Endothelial cell (in vitro differentiated cells): ENCODE data around the gene FZD10. TPM values are rescaled to one million over a fixed set of nuclear protein-coding genes. Genes with fewer than 3 reads are reported as not detected.

Source experiments
- DNase-seq: peaks from one replicate; pipeline ENCODE4 v3.0.0; 2021; ENCODE audit warnings: low spot score
- H3K27ac Mint-ChIP-seq: one replicate; pipeline ENCODE4 v1.8.0; 2021; ENCODE audit warnings: mixed read lengths, inconsistent platforms; ENCODE audit not compliant: unreplicated experiment
- H3K27me3 Mint-ChIP-seq: one replicate; pipeline ENCODE4 v1.8.0; 2021; ENCODE audit warnings: mild to moderate bottlenecking, moderate library complexity, mixed read lengths, inconsistent platforms; ENCODE audit not compliant: unreplicated experiment
- H3K36me3 Mint-ChIP-seq: one replicate; pipeline ENCODE4 v1.8.0; 2021; ENCODE audit warnings: mild to moderate bottlenecking, low read depth, mixed read lengths, inconsistent platforms; ENCODE audit not compliant: unreplicated experiment
- H3K4me1 Mint-ChIP-seq: one replicate; pipeline ENCODE4 v1.8.0; 2021; ENCODE audit warnings: mild to moderate bottlenecking, mixed read lengths, inconsistent platforms; ENCODE audit not compliant: unreplicated experiment
- H3K4me3 Mint-ChIP-seq: one replicate; pipeline ENCODE4 v1.8.0; 2021; ENCODE audit warnings: mild to moderate bottlenecking, mixed read lengths, inconsistent platforms; ENCODE audit not compliant: unreplicated experiment
- H3K9me3 Mint-ChIP-seq: one replicate; pipeline ENCODE4 v1.8.0; 2021; ENCODE audit warnings: mixed read lengths, inconsistent platforms; ENCODE audit not compliant: unreplicated experiment
- CTCF ChIP-seq: fragments of 200-600 bp; sonication (generic); IDR thresholded peaks from one replicate; pipeline ENCODE4 v1.5.0; 2021; ENCODE audit warnings: antibody characterized with exemption; ENCODE audit not compliant: unreplicated experiment
- total RNA-seq: library from RNA; stranded (reverse); fragmentation: NEBNext Ultra II Directional; extraction: Animal tissue kit (Norgen Biotek cat#: 25700); gene quantifications from one replicate; pipeline ENCODE4 v1.2.1, GENCODE V29; 2021; ENCODE audit not compliant: unreplicated experiment

Gene FZD10
- total RNA-seq, 1 donor from 2014 or later: not detected

DNA sequence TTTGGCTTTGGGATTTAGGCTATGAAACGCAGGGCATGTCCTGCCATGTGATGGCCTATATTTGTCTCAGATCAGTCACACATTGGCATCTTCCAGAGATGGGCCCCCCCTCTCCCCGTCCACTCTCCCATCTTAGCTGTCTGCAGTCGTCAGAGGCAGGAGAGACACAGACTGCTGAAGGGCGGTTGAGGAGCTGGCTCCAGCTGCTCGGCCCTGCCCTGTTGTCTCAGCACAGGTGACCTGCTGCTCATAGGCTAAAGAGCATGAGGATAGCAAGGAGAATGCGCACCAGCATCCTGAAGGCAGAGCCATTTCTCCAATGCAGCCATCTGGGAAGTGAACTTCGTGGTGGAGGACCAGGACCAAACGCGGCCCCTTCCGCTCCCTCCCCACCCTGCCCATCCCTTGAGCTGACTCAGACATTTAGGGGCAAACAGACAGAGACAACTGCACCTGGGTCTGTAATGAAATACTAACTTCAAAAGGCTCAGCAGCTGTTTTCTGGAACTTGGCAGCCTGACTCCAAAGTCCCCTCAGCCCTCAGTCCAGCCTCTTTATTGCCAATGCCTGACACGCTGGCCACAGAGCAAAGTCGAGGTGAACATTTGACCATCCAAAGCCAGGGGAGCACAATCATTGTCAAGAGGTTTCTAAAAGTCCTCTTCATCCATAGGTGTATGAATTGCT is 22.3 kb downstream of the FZD10 start:
- no peak for DNase-seq
- Mint-ChIP-seq H3K27me3 (peaks cover 6% of the 10 kb centered on the region), H3K27ac (no peak overlapping the region), H3K36me3 (peaks cover 4% of the 10 kb centered on the region), H3K4me1 (no peaks in the 10 kb centered on the region), H3K9me3 (peaks cover 46% of the 10 kb centered on the region), H3K4me3 (no peak overlapping the region)
- TF ChIP-seq CTCF: no peak

GRCh38 chr12:130185455-130186391 is 23.5 kb downstream of the FZD10 start:
- Mint-ChIP-seq H3K9me3 (peaks cover 43% of the 10 kb centered on the region), H3K4me3 (no peak overlapping the region), H3K27ac (no peak overlapping the region), H3K36me3 (peaks cover 4% of the 10 kb centered on the region), H3K4me1 (no peaks in the 10 kb centered on the region), H3K27me3 (peaks cover 5% of the 10 kb centered on the region)
- no peak for DNase-seq
- no peak for TF ChIP-seq CTCF

DNA sequence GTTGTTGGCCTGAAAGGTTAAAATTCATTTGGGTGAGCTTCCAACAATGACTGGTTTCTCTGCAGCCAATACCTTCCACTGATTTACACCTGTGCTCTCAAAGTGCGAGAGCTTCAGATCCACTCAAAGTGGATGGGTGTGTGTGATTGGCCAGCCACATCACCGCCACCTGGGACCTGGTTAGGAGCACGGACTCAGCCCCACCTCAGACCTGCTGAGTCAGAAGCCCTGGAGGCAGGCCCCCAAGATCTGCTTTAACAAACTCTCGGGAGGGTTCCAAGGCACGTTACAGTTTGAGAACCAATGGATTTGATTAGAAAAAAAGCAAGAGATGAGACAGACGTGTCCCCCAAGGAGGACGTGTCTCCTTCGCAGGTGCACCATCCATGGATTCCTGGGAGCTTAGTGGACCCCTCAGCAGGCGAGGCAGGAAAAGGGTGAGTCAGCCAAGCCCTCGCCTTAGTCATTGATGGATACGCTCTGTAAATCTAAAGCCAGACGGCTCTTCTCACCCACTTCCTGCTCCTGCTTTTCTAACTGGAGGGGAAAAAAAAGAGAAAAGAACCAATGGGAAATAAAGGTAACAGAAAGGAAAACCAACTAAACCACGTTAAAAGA is 24.5 kb downstream of the FZD10 start:
- DNase-seq: no peak
- Mint-ChIP-seq H3K9me3 (peaks cover 45% of the 10 kb centered on the region), H3K27me3 (peaks cover 5% of the 10 kb centered on the region), H3K36me3 (peaks cover 8% of the 10 kb centered on the region), H3K4me3 (no peak overlapping the region), H3K4me1 (no peaks in the 10 kb centered on the region), H3K27ac (no peak overlapping the region)
- no peak for TF ChIP-seq CTCF

- H3K4me1 Mint-ChIP-seq: no peaks in the 10 kb centered on the region
- no peak for DNase-seq
- no peak for TF ChIP-seq CTCF
- peaks cover 4% of the 10 kb centered on the region for H3K36me3 Mint-ChIP-seq
- no peak overlapping the region for H3K4me3 Mint-ChIP-seq
- H3K9me3 Mint-ChIP-seq: peaks cover 45% of the 10 kb centered on the region
- peaks cover 4% of the 10 kb centered on the region for H3K27me3 Mint-ChIP-seq
- no peak overlapping the region for H3K27ac Mint-ChIP-seq
Observed at GRCh38 chr12:130192642-130193345, 30.5 kb downstream of the FZD10 start.
